GM19467 (cell line): ENCODE data around the gene CCDC192.

Experiments
- ATAC-seq: cut with Tn5 transposase; IDR thresholded peaks from one replicate; pipeline ENCODE4 v1.9.1; 2021; ENCODE audit warnings: mild to moderate bottlenecking, moderate library complexity; ENCODE audit not compliant: unreplicated experiment

CCDC192 gene

DNA sequence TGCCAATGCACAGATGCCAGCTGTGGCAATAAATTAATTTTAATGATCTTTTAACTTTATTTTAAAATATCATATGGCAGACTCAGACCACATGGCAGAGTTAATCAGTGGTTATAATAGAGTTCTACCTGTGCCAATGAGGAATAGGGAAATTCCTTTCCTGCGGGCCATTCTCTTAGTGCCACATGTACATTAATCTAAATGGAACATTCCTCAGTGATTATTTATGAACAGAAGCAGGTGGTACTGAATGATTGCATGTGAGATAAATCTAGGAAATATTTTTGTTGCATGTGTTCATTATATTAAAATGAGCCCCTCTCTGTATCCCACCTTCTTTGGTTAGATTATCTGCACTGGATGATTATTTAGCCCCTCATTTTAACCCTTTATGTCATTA is 102.3 kb downstream of the CCDC192 start:
- ATAC-seq: no peak

DNA sequence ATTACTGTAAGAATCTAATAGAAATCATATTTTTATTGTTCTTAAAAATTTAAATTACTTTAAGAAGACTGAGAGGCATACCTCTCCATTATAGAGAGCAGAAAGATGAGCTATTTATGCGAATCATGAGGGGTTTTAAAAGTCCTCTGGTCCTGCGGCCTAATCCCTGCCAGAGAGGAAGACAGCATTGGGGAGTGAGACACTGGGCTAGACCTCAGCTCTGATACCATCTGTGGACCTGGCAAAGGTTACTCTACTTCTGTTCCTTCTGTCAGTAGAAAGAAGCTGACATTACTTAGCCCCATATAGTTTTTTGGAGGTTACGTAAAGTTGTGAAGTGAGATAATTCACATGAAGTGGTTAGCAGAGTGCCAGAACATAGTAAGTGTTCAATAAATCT is 103.6 kb downstream of the CCDC192 start:
- no peak for ATAC-seq

DNA sequence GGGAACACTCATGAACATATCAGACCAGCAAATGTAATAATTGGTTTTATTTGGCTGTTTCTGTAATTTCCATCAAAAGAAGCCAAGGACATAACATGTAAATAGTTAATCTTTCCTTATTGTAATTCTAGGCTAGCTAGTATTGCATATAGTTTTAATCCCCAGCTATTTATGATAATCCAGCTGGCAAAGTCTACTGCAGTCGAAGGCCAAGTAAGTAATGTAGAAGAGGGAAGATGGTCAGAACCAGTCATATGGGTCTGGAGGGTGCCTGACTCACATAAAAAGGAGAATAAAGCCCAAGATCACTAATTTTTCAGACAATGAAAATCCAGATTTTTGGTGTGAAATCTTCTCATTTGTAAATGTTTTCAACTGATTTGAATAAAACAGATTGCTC is 106.3 kb downstream of the CCDC192 start:
- no peak for ATAC-seq

DNA sequence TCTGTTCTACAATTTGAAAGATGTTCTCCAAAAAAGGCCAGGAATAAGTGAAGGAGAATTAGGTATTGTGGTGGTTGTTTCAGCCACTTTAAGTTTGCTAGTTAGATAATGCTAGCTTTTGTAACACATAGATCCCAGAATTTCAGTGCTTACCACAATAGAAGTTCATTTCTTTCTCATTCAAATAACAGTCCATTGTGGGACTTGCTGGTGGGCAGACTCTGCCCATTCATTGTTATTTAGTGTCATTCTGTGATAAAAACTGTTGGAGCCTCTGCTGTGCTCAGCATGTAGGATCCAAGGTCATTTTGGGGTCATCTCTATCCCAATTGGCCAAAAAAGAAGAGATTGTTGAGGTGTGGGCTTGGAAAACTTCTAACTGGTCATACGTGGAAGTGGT is 106.8 kb downstream of the CCDC192 start:
- no peak for ATAC-seq

DNA sequence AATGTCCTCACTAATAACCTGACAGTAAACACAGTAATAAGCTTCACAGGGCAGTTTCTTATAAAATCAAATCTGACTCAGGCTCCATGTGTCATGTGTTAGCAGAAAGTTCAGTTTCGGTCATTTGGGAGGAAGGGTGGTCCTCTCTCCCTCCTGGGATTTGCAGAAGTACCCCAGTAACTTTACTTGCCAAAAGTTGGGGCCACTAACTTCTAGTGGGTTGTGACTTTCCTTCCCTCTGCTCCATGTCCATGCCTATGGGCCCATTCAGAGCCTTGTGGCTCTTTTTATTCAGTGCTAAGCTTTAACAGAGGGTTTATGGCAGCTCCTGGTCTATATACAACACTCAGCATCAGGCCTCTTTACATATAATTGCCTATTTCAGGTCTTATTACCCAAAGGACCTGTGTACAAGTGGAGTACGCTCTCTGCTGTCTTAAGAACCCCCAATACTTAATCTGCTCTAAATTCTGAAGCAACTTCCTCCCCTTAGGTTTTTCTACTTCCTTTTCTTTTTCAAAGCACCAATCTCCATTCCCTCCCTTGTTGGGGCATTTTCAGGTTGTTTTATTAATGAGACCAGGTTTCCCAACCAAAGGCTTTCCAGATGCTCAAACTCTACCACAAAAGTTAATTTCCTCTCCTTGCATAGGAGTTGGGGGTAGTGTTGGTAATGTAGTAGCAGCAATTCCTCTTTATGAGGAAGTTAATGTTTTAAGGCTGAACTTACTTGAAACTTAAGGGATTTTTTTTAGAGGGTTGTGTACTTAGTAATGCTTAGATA is 107.7 kb downstream of the CCDC192 start:
- ATAC-seq: no peak

DNA sequence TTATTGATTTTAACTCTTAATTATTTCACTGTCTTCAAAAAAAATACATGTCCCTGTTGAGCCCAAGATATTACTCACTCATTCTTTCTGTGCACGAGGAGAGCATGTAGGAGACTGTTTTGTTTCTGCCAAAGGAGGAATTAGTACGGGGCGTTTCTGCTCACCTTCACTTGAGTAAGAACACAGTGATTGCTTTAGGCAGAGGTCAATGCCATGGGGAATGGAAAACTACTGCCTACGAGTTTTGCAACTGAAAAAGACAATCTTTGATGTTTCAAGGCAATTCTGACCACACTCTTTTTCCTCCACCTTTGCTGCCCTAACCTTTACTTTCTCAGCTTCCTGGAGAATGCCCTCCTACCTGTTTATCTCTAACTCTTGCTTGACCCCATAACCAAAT is 109.4 kb downstream of the CCDC192 start:
- no peak for ATAC-seq

DNA sequence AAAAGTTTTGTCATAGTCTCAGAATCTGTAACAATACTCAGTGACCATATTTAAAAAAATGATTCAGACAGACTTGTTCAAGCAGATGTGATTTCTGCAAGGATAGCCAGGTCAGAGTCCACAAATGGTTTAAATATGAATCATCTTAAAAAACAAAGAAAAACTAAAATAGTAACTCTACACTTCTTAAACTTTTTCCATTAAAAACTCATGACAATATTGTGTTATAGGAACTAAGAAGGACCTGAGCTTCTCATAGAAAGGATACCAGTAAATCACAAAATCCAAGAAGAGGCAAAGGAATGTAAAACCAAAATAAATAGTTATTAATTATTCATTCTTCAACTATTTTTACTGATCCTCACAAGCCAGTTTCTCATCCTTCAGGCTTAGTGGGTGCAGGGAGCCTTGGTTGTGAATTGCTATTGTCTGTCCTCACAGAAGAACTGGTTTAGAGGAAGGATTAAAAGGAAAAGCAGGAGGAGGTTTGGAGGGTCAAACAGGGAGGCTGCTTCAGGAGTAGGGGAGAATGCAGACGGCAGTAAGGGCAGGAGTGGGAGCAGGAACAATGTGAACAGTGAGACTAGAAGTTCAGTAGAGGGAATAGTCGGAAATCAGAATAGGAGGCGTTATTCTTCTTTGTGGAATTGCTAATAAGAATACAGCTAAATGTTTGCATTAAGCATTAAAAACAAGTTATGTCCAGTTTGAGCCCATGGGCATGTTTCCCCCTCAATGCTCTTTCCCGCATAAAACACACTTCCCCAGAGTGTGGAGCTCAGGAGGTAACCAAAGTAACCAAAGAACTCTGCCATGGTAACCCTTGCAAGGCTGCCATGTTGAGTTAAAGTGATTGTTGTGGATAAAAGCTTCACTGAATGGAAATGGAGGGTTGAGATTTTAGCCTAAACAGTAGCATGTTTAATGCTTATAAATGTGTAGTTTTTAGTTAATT is 110.7 kb downstream of the CCDC192 start:
- ATAC-seq: no peak

DNA sequence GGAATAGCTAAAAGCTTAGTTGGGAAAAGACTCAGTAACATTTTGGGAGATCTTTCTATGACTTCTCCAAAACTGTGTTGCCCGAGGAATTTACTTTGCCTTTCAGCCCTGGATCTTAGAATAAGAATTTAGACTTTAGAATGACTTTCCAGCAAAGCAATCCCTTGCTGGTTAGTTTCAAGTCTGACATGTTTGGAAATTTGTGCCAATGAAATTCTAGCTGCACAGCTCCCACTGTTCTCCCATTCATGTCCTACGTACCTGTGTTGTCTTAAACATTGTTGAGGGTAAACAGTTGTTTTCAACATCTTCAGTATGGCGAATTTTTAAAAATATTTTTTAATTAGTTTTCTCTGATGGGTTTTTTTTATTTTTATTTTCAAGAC is 111.4 kb downstream of the CCDC192 start:
- no peak for ATAC-seq

DNA sequence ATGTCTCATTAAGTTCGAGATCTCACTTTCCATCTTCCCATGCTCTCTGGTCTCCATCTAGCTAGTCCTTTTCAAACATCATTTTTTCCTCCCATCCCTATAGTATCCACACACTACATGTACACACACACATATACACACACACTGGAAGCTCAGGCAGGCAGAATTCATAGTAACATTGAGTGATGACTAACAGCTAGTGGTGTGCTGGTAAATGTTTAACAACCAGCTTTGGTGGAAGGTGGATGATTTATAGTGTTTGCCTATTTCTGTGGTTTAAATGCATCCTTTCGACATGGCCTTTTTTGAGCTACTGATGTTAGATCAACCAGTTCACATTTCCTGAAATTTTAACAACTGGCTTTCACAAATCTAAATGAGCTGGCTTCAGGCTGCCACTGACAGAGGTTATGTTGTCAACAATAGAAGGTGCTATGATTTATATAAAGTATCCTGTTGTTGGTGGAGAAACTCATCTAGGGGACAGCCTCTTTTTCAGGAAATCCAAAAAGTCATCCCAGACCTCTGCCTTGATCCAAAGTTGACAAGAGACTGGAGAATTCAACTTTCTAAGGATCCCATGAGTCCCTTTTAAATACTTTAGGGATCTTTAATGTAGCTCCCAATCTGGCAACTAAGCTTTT is 117.8 kb downstream of the CCDC192 start:
- peak; percentile 97 for ATAC-seq

DNA sequence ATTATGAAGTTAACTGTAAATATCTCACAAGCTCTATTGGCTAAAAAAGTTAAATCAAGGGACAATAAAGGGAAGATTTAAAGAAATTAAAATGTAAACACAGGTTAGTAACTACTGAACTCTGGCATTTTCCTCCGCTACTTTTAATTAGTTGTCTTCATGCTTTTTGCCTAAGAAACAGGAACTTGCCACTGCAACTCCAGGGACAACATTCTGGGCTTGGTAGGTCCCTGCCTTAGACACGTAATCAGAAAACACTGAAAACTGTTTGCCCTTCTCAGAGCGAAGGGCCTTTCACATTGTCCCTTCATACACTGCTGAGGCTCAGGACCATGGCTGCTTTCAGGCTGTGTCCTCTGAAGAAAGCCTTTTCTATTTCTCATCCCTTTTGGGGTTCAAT is 118.7 kb downstream of the CCDC192 start:
- no peak for ATAC-seq

DNA sequence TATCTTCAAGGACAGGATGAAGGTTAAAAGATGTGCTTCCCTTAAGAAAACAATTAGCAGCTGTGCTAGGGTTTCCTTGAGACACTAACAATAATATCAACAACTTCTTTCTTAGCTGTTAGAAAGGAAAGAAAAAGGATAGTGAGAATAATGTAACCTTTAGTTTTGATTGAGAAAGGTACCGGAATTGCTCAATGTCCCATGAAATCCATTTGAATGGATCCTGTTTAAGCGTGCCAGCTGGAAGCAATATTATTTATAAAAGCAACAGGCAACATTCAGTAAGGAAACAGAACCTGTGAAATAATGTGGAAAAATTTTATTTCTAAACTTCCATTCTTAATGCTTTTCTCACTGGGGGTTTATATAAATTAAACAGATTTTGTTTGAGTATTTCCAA is 120.9 kb downstream of the CCDC192 start:
- no peak for ATAC-seq

DNA sequence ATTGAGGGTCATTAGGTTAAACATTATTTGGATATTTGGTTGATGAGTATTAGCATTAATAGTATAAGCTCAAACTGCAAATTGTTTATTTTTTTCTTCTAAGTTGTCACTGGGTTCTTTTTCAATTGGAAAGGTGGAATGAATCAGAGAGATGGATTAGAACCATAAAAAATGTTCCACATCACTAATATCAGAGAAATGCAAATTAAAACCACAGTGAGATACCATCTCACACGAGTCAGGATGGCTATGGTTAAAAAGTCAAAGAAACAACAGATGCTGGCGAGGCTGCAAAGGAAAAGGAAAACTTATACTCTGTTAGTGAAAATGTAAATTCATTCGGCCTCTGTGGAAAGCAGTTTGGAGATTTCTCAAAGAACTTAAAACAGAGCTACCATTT is 122.8 kb downstream of the CCDC192 start:
- peak; percentile 48 for ATAC-seq

DNA sequence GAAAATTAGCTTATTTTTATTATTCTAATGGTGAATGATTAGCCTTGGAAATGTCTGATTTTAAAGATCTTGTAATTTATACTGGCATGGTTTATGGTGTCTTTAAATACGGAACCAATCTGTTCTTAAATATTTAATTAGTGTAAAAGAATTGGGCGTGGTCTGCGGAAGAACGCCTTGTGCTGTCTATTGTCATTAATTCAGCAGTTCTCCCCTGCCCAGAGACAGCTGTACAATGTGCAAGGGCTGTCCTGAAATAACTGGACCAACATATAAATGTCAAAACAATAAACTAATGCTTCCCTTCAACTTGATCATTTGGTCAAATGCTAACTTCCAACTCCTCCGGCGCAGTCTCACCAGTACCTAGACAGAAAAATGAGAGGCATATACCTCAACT is 124.3 kb downstream of the CCDC192 start:
- no peak for ATAC-seq

DNA sequence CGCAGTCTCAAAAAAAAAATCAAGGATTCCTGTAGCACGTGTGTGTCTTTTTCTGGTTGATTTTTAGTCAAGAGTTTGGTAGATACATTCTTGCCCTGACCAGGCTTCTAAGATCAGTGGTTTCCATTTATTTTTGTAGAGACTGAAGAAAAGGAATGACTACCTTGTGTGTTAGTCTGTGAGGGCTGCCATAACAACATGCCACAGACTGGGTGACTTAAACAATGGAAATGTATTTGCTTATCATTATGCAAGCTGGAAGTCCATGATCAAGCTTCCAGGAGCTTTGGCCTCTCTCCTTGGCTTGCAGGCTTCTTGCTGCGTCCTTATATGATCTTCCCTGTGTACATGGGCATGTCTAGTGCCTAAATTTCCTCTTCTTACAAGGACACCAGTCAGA is 127.0 kb downstream of the CCDC192 start:
- no peak for ATAC-seq

DNA sequence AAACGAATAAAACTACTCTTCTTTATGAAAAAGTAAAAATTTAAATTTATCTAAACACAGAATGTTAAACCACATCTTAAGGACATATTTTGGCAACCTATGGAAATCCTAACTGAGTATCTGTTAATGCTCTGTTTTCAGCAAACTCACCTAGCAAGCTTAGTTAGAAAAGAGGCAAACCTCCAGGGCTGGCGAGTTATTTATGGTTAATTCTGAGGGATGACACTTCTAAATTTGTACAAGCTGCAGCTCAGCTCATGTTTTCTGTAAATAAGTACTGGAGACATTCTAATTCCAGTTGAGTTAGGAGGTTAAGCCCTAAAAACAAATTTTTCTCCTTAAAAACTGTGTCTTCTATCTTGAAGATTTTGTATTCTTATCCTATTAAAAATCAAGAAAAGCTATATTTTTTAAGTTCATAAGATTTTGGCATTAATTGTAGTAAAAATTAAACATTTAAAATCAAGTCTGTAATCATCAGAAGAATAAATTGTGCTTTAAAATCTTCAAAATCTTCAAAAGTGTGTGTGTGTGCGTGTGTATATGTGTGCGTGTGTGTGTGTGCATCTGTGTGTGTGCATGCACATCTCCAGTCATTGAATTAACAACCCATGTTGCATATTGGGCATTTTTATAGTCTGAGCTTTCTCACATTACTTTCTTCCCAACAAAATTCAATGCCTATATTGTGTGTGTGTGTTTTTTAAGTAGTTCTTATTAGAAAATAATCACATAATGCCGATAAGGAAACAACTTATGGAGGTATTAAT is 127.8 kb downstream of the CCDC192 start:
- ATAC-seq: no peak

DNA sequence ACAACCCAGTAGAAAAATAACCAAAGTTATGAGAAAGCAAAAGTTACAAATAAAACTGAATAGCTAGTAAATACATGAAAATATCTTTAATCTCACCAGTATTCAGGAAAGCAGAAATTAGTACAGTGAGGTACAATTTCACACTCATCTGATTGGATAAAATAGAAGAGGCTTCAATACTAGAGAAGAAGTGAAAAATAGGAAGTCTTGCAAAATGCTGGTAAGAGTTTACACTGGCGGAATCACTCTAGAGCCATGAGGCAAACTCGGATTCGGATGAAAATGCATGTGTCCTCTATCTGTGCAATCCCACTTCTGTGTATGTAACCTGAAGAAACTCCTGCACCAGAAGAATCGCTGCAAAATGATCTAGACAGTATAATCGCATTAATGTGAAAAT is 128.9 kb downstream of the CCDC192 start:
- no peak for ATAC-seq

DNA sequence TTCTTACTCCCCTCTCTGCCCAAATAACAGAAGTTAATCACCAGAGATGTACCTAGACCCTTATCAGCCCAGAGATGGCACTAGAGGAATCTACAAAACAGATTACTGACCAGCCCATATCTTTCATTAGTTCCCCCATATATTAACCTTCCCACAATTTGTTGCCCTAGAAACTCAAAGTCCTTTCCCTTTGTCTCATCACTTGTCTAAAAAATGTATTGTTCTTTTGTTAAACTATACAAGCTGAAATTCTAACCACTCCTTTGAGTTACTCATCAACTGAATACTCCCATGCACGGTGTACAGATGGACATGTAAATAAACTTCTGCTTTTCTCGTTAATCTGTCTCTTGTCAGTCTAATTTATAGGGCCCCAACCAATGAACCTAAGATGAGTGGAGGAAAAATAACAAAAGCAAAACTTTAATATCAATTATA is 130.9 kb downstream of the CCDC192 start:
- peak; percentile 57 for ATAC-seq

DNA sequence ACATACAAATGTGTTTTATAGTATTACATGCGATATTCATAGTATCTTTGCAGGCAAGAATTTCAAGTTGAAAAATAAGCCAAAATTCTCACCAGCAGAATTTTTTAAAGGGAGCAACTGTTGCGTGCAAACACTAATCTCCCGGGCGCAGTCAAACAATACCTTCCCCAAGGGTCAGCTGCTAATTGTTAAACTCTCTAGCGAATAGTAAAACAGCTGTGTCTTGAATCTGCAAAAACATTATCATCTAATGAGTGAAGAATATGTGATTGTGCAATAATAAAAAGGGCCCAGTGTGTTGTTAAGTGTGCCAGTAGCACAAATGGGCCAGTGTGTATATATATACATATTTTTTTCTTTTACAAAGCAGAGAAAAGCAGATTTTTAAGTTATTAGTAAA is 131.4 kb downstream of the CCDC192 start:
- ATAC-seq: no peak

DNA sequence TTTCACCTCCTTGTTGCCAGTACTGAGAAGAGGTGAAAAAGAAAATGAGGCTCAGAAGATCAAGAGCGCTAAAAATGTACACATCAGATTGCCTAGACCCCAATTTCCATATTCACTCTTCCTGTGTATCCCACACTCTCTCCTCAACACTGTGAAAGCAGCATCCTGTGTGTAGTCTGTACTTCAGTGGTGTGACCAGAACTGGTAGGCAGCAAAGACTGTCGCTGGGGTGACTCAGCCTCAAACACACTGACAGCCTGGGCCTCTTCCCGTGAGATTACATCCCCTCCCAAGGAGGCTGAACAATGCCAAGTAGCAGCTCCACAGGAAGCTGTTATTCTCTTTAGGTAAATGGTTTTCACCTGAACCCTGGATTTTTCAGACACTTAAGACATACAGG is 135.5 kb downstream of the CCDC192 start:
- no peak for ATAC-seq

DNA sequence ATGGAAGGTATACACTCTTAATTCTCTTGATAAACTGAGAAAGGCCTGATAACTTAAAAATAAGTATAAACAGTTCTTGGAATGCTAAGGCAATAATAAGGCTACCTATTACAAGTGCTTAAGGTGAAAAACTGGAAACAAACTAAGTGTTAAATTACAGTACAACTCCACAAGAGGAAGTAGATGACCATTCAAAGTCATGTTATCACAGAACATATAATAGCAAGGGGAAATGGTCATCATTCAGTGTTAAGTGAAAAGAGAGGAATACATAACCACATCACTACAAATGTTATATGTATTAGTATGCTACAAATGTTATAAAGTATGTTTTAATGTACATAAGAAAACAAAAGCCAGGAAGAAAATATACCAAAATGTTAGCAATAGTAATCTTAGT is 135.9 kb downstream of the CCDC192 start:
- no peak for ATAC-seq
